Epithelial cell of esophagus (primary cell): ENCODE measurements around the gene STPG4.

ENCODE experiments used
- DNase-seq: peaks from one replicate; pipeline ENCODE4 v3.0.0; 2010; ENCODE audit warnings: low read depth
- H3K4me3 ChIP-seq: 2 replicates; pipeline ENCODE4 v1.5.1; 2011; ENCODE audit warnings: mild to moderate bottlenecking, low read length, control low read depth
- TF ChIP-seq, protein P1 (sequence below): IDR thresholded peaks from 2 replicates; pipeline ENCODE4 v1.5.1; 2011; ENCODE audit warnings: low read depth, mild to moderate bottlenecking, low read length, control low read depth, inconsistent platforms; ENCODE audit not compliant: insufficient read depth; ENCODE audit errors: missing control alignments

STPG4 gene

DNA sequence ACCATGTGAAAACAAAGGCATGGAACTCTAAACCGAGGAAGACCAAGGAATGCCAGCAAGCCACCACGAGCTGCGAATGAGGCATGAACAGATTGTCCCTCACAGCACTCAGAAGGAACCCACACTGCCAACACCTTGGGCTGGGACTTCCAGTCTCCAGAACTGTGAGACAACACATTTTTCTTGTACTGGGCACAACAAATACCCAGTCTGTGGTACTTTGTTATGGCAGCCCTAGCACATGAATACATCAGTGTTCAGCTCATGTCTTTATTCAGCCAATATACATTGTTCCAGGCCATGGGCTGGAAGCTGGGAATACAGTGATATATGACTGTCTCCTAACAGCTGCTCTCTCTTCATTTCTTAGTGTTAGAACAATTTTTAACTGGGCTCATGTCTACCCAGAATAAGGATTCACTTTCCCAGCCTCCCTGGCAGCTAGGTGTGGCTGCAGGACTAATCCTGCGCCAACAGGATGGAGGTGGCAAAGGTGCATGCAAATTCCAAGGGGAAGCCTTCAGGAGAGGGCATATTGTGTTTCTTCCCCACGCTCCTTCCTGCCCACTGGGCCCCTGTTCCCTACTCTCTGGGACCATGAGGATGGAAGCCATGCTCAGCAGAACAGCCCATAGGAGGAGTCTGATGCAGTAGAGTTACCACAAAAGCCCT is 59.6 kb downstream of the STPG4 start:
- DNase-seq, result no peak
- no peak overlapping the region for H3K4me3 ChIP-seq
- TF ChIP-seq, protein P1, sequence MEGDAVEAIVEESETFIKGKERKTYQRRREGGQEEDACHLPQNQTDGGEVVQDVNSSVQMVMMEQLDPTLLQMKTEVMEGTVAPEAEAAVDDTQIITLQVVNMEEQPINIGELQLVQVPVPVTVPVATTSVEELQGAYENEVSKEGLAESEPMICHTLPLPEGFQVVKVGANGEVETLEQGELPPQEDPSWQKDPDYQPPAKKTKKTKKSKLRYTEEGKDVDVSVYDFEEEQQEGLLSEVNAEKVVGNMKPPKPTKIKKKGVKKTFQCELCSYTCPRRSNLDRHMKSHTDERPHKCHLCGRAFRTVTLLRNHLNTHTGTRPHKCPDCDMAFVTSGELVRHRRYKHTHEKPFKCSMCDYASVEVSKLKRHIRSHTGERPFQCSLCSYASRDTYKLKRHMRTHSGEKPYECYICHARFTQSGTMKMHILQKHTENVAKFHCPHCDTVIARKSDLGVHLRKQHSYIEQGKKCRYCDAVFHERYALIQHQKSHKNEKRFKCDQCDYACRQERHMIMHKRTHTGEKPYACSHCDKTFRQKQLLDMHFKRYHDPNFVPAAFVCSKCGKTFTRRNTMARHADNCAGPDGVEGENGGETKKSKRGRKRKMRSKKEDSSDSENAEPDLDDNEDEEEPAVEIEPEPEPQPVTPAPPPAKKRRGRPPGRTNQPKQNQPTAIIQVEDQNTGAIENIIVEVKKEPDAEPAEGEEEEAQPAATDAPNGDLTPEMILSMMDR, result no peak

DNA sequence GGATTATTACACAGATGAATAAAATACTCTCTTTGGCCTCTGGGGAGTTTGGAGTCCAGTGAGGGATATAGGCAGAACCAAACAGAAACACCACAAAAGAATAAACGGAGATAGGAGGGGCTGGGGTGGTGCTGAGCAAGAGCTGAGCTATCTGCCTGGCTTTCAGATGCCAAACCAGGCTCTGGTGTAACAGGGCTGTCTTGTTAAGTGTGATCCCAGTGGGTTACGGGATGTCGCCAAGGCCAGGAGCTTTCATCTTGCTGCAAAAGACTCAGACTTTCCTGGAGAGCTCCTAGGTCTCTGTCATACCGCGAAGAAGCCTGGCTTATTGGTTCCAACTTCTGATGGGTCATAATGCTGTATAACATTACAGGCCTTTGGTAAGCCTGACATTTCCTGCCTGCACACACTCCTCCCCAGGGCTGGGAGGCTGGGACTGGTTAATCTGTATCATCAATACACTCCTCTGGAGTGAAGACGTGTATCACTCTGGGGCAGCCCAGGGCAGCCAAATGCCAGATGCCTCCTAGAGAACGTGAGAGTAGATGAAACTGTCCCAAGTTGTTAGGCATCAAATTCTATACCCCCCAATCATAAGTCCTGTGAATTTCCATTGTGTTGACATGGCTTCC is 60.5 kb downstream of the STPG4 start:
- DNase-seq, result no peak
- no peak overlapping the region for H3K4me3 ChIP-seq
- TF ChIP-seq, protein P1, result no peak

DNA sequence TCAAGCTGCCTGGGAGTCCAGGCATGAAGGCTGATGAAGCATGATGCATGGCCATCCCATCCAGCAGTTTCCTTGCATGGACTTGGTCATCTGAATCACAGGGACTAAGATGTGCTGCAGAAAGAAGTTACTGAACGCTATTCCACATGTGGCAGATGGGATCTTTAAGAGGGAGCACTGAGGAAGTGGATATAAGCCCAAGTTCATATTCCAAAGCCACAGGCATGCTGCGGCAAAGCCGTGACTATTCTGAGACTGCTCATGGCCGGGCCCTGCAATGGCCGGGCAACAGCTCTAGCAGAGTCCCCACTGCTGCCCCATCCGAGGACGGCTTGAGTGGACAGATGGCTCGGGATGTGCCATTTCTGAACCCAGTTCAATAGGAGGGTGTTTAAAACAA is 61.5 kb downstream of the STPG4 start:
- TF ChIP-seq, protein P1, result no peak
- no peak for DNase-seq
- H3K4me3 ChIP-seq, result no peak overlapping the region

DNA sequence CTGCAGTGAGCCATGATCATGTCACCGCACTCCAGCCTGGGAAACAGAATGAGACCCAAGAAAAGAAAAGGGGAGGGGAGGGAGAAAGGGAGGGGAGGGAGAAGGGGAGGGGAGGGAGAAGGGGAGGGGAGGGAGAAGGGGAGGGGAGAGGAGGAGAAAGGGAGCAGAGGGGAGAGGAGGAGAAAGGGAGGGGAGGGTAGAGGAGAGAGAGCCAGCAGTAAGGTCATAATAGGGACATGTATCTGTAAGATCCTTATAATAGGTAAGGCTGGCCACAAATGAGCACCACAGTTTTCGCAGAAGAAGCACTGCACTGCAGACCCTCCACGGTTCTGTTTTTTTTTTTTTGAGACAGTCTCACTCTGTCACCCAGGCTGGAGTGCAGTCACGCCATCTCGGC is 62.6 kb downstream of the STPG4 start:
- DNase-seq, result no peak
- TF ChIP-seq, protein P1, result no peak

DNA sequence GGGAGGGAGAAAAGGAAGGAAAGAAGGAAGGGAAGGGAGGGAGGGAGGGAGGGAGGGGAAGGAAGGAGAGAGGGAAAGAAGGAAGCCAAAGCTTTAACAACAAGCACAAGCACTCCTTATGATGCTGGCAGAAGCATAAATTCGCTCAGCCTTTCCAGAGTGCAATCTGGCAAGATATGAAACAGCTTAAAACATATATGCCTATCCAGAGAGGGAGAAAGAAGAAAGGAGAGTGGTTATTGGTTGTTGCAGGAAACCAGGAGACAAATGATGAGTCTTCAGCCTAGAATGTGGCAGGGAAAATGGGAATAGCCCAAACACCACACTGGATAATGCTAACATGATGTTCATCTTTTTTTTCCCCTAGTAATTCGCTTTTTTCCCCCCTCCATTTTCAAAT is 64.0 kb downstream of the STPG4 start:
- TF ChIP-seq, protein P1, result no peak
- H3K4me3 ChIP-seq, result no peak overlapping the region
- no peak for DNase-seq

More for the DNA sequence above, 62.6 kb downstream of the STPG4 start:
- H3K4me3 ChIP-seq, result no peak overlapping the region

DNA sequence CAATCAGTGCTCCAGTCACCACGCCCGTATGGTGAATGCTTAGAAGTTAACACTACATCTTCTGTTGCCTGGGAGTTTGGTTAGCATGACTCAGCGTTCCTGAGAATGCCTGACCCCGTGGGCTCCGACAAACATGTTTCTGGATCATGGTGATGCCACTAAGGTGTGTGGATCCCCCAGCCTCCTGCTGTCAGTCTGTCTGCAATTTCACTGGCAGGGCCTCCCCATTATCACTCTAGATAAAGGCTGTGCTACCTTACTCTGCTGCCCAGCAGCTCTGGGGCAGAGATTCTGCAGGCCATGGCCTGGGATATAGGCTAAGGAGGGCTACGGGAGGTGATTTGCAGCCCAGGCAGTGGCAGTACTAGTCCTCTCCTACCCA is 66.0 kb downstream of the STPG4 start:
- peak; percentile 57 for DNase-seq
- no peak overlapping the region for H3K4me3 ChIP-seq
- TF ChIP-seq, protein P1, result no peak

DNA sequence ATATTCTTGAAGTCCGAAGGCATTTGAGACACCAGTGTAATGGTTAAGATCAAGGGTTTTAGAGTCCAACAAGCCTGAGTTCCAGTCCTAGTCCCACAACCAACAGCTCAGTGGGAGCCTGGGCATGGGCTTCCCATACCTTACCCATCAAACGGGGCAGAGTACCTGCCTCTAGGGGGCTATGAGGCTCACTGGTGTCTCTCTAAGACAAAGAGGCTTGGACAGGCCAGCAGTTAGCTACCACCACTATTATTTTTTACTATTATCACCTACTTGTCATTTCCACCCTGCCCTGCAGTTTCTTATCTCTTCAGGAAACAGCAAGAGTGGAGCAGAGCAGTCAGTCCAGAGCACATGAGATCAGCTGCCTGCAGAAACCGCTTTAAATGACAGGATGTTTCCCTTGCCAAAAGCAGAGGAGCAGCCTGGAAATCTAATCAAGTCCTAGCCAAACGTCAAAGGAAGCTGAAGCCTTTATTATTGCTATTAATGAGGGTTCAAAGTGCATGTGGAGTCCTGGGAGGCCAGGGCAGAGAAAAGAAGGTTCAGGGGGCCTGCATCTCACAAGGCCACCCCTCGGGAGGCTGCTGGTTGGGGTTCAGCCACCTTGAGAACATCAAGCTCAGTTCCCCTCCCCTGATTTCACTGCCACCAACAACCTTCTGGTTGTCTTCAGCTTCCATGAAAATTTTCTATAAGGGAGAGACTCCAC is 66.6 kb downstream of the STPG4 start:
- no peak overlapping the region for H3K4me3 ChIP-seq
- TF ChIP-seq, protein P1, result no peak
- no peak for DNase-seq
